GM21737 (cell line): ENCODE measurements around the gene TMEM184A.

Experiments used
- ATAC-seq: cut with Tn5 transposase; IDR thresholded peaks from one replicate; pipeline ENCODE4 v1.9.1; 2021; ENCODE audit warnings: mild to moderate bottlenecking, moderate library complexity; ENCODE audit not compliant: unreplicated experiment

The TMEM184A gene

DNA sequence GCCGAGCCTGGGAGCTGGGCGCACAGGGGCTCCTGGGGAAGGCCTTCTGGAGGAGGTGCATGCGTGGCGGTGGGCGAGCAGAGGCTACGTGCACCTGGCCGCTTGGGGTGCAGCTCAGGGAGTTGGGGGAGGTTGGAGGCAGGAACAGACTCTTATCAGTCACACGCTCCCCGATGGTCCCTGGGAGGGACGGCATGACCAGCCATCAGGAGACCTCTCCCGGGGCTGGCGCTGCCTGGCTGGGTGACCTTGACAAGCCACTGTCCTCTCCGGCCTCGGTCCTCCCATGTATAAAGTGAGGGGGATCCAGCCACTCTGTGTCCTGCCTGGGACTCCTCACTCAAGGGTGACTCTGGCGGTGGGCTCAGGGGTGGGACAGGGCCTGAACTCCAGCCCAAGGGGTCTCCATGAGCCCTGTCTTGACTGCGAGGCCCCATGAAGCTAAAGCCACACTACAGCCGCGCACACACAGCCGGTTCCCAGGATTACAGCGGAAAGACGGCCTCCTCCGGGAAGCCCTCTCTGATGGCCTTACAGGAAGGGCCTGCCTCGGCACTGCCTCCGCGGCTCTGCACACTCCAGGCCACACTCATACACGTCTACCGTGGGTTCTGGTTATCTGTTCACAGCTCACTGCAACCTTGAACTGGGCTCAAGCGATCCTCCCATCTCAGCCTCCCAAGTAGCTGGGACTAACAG, 2.3 kb downstream of the TMEM184A start:
- no peak for ATAC-seq

- no peak for ATAC-seq
These were observed 3.8 kb downstream of the TMEM184A start for GRCh38 chr7:1552200-1552599.

DNA sequence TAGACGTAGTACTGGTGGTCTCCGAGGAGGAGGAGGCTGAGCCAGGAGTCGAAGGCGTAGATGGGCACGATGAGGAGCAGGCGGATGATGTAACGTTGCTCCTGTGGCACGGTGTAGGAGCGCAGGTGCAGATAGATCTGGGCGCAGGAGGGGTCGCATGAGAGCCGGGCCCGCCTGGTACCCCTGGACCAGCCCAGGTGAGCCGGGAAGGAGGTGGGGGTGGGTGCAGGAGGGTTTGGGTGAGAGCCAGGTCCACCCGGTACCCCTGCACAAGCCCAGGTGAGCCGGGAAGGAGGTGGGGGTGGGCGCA, 5.2 kb downstream of the TMEM184A start:
- no peak for ATAC-seq

DNA sequence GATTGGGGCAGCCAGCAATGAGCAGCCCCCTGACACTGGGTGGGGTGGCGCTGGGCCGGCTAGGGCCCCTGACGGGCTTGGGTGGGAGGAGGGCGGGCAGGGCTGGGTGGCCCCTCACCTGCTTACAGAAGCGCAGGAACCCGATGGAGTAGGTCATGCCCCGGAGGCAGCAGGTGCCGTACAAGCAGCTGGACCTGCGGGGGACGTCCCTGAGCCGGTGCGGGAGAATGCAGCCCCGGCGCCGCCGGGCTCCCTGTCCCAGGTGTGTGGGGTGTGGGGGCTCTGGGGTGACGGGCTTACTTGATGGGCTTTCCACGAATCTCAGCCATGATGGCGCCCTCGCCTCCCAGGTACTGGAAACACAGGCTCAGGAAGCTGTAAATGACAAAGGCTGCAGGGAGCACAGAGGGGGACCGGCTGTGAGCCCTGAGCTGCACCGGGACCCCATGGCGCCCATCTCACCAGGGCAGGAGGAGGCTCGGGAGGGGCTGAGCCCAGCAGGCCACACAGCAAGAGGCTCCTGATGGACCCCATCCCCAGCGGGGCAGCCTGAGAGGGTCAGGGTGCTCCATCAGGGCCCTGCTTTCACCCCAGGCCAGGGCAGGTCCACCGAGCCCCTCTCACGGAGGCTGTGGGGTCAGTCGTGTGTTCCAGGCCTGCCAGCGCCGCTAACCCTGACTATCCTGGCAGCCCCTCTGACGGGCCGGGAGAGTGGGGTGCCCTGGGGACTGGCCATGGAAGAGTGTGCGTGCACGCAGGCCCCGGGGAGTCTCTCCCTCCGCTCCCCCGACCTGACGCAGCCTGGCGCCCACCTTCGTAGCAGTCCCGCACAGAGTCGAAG, 5.8 kb downstream of the TMEM184A start:
- no peak for ATAC-seq

DNA sequence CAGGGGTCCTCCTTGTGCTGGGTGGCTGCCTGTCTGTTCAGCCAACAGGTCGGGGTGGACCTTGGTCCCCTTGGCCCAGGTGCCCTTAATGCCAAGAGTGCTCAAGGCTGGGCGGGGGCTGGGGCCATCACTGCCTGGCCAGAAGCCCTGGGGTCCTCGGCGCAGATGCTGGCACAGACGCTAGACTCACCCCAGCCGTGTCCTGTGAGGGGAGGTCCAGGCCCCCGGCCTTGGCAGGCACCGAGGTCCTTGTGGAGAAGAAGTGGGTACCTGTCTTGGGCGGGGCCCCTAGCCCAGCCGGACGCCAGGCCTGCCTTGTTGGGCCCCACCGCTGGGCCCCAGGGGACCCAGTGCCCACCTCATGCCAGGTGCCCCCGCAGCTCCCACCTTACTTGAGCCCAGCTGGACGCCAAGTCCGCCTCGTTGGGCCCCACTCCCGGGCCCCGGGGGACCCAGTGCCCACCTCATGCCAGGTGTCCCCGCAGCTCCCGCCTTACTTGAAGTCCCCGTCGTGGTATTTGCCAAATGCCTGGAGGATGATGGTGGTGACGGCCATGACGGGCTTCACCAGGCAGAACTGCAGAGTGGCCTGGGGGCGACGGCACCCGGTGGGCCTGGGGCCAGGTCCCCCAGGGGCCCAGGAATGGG, 6.5 kb downstream of the TMEM184A start:
- no peak for ATAC-seq

- ATAC-seq: no peak
These were observed 7.1 kb downstream of the TMEM184A start for GRCh38 chr7:1548944-1549343.

- no peak for ATAC-seq
These were observed 7.6 kb downstream of the TMEM184A start for GRCh38 chr7:1548438-1548831.

GRCh38 chr7:1547777-1548437, 8.1 kb downstream of the TMEM184A start:
- no peak for ATAC-seq

DNA sequence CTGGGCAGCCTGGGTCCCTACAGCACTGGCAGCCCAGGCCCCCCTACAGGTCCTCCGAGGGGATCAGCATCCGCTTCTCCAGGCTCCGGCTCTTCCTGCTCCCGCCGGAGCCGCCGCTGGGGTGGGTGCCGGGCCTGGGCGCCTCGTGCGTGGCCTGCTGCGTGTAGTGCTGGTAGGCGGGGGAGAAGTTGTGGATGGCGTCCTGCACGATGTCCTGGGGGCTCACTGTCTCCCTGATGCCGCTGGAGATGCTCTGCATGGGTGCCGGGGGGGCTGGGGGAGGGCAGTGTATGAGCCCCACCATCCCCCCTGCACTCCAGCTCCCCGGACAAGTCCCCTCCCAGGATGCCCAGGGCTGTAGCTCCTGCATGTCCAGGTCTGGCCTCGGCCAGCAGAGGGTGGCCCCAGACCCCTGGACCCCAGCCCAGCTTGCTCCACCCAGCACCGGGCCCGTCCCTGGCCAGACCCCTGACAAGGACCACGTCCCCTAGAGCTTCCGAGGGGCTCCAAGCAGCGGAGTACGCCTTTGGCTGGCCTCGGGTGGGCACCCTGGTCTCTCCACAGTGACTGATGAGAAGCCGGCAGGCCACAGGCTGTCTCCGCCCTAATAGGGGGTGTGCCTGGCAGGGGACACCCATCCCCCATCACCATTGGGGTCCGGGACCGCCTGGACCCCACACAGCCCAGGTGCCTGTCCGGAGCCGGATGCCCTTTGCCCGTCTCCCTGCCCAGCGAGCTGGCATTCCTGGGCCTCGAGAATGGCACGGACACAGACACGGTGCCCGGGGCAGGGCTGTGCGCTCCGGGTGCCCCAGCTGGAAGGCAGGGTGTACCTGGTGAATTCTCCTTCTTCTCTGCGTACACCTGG, 8.9 kb downstream of the TMEM184A start:
- no peak for ATAC-seq

DNA sequence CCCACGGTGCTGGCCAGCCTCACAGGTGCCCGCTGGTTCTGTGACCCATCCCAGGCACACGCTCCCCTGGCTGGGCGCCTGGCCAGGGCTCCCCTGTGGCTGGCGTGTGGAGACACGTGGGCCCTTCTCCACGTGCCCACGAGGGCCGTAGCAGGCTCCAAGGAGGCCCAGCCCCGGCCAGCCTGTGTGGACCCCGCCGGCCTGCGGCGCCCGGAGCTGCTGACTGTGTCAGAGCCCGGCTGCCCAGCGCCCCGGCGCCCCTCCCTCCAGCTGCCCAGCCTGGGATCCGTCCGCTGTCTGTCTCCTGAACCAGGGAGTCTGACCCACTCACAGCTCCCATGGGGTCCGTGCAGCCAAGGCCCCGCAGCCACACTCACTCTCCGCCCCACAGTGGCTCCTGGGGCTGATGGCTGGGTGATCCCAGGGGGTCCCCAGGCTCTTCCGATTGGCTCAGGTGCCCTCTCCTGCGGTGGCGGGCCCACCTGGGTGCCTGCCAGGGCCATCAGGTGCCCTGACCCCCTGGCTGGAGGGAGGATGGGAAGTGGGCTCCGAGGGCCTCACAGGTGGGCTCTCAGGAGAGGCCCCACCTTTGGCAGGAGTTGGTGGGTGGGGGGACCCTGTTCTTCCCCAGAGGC, 9.6 kb downstream of the TMEM184A start:
- ATAC-seq: no peak

GRCh38 chr7:1545417-1546246, 10.4 kb downstream of the TMEM184A start:
- ATAC-seq: no peak

DNA sequence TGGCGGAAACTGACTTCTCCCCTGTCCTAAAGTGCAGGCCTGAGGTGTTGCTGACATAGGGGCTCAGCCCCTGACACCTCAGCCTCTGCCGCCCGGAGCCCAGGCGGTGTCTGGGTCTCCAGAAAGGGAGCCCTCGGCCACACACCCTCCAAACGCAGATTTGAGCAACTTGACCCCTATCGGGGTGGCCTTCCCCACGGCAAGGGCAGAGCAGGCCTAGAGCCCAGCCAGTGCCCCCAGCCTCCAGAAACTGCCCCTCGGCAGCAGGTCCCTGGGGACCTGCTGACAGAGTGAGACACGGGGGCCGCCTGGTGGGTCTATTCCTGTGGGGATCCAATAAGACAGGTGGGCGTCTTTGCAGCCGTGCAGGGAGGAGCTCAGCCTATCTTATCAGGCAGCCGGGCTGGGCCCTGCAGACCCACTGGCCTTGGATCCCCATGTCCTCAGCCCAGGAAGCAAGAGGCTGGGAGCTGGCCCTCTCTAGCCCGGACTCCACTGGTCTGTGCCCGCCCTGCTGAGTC, 11.0 kb downstream of the TMEM184A start:
- ATAC-seq: no peak

DNA sequence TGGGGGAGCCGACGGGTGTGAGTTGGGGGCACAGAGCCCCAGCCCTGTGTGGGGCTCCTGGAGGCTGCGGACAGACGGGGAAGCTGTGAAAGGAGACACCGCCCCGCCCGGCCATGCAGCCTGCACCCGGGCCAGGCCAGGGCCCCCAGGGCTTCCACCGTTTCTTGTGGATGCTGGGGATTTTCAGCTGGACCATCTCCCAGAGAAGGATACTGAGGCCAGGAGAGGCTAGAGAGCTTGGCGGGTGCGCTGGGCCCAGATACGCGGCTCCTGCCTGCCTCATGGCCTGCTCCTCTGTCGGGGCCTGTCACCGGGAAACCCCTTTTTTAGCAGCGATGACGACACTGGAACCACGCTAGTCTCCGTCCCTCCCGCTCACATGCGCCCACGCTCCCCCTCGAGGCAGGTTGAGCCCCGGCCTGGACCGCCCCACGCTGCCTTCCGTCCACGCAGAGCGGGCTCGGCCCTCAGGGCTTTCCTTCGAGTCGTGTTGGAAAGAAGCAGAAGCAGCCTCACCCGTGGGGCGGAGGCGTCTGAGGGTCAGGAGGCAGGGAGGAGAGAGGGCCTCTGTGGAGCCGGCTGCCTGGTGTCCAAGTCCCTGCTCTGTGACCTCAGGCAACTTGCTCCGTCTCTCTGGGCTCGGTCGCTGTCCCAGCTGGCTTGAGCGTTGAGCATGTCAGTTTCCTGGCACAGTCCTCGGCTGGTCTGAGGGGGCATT, 11.7 kb downstream of the TMEM184A start:
- ATAC-seq: no peak

GRCh38 chr7:1543826-1544177, 12.2 kb downstream of the TMEM184A start:
- ATAC-seq: no peak

- no peak for ATAC-seq
These were observed 12.9 kb downstream of the TMEM184A start for GRCh38 chr7:1542841-1543747.

GRCh38 chr7:1542329-1542728, 13.7 kb downstream of the TMEM184A start:
- no peak for ATAC-seq

- ATAC-seq: no peak
These were observed 14.4 kb downstream of the TMEM184A start for GRCh38 chr7:1541431-1542162.
